HL-60/S4 treated with phorbol 12-myristate 13-acetate at 8.2 ng/mL for 4 days and 3 days (cell line): ENCODE measurements around the gene ZNF460.
"Not testable (repeated sequence)": the region's sequence is repeated elsewhere in the genome, so short reads cannot be mapped to it uniquely, and the experiment has no call there.

Experiments
- in situ Hi-C: fragments of 300-500 bp; cut with MboI; formaldehyde crosslinking; loops from 2 replicates; pipeline ENCODE4 v1.15.0; 2022; ENCODE audit warnings: low sequenced_read_pairs

The ZNF460 gene

DNA sequence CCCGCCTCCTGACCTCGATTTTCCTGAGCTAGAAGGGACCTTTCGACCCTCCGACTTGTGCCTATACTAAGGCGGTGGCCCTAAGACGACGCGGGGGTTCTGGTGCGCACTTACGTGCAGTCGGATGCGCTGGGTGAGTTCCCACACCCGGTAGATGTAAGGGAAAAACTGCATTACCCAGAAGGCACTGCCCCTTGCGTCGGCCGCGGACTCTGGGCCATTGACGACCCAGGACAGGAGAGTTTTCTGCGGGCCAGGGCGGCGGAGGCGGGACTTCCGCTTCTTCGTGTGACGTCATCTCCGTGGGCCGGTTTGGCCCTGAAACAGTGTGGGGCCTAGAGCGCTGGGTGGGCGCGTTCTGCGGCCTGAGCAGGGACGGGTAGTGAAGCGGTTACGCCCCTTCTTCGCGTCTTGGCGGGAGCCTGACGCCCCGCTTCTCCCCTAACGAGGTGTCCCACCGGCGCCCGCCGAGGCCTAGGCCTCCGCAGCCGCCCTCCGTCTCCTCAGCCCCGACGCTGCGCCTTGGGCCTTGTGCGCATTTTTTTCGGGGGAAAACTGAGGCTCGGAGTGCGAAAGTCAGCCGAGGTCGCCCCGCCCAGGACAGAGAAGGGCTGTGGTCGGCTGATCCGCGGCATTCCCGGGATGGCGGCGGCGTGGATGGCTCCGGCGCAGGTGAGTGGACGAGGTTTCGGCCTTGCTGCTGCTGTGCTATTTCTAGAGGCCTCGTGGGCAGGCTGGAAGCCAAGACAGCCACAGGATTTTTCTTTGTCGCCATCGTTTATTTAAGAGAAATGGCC is at the start of gene ZNF460:
Gene ZNF460 (plus strand): TSS at position 321 of the 797 bp plus-strand sequence. CDS start 322 bp downstream, at position 643.
- in situ Hi-C loops = no loop called here

DNA sequence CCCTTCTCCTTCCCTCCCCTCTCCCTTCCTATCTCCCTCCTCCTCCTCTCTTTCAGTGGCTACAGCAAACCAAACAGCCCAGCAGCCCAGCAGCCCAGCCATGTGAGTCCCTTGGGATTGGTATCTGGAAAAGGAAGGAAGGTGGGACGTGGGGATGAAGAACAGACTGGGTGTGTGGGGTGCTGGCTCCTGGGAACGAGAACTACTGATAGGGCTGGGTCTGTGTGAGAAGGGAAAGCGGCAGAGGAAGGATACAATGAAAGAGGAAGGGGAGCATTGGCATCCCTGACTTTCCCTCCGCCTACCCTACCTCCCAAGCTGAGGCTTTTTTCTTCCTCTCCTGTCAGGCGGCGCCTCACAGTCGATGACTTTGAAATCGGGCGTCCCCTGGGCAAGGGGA is 48.6 kb upstream of the ZNF460 start:
- in situ Hi-C loops = no loop called here

DNA sequence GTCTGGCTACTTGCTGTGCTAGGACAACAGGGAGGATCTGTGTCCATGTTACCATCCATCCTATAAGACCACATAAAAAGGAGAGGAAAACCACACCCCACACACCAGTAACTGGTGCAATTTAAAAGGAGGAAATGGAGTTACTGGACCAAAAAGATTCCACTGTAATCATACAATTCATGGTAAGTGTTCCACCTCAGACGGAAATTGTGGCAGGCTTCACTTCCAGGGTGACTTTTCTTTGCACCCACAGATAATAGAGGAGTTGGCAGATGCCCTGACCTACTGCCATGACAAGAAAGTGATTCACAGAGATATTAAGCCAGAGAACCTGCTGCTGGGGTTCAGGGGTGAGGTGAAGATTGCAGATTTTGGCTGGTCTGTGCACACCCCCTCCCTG is 47.1 kb upstream of the ZNF460 start:
- in situ Hi-C loops = no loop called here

DNA sequence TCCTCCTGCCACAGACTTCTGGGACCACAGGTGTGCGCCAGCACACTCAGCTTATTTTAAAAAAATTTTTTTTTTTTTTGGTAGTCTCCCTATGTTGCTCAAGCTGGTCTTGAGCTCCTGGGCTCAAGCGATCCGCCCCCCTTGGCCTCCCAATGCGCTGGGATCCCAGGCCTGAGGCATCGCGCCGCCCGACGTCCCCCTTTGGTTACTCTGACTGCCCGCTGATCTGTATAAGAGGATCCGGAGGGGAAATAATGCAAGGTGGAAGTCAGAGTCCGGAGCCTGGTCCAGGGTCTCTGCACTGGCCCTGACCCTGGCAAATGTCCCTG is 40.3 kb upstream of the ZNF460 start:
- in situ Hi-C loops = no loop called here

DNA sequence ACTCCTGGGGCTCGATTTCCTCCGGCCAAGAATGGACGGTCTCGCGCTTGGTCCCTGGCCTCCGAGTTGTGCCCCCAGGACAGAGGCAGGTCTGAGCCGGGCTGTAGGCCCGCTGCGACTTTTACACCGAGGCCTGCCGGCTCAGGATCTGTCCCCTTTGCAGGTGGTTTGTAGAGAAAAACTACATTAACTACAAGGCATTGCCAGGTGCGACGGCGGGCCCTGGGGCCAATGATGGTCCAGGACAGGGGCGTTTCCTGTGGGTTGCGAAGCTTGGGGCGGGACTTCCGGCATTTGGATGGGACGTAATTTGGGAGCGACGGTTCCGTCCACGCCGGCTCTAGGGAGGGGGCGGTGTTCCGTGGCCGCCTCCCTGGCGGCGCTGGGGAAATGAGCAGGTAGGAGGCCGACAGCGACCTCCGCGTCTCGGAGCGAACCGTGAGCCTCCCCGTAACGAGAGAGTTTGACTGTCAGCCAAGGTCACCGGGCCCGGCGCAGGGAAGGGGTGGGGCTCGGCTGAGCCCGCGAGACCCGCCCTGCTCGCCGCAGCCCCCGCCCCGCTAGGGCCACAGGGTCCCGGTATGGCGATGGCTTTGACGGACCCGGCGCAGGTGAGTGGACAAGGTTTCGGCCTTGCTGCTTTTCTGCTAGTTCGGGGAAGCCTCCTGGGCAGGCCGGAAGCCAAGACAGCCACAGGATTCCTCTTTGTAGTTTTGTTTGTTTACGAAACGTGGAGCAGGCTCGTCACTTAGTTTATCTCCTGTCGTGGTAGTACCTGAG is 39.8 kb upstream of the ZNF460 start, which contains the start of gene ZNF805:
Gene ZNF805 (plus strand): TSS at position 322 of the 780 bp plus-strand sequence. CDS start 260 bp downstream, at position 582.
- in situ Hi-C loops = no loop called here

DNA sequence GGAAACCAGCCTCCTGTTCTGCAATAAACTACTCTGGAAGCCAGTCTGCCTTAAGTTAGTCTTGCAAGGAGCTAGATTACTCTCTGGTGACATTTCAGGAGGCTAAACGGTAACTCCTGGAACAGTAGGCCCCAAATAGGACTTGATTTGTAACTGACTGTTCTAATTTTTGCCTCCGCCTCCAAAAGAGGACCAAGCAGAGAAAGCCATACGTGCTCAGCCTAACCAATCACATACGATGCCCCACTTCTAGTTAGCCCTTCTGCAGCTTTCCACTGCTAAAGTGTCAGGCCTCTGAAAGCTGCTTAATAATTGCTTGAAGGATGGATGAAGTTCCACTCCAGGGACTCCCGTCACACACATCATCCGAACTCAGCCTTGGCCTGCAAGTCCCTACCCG is 39.1 kb upstream of the ZNF460 start:
- in situ Hi-C loops = no loop called here

DNA sequence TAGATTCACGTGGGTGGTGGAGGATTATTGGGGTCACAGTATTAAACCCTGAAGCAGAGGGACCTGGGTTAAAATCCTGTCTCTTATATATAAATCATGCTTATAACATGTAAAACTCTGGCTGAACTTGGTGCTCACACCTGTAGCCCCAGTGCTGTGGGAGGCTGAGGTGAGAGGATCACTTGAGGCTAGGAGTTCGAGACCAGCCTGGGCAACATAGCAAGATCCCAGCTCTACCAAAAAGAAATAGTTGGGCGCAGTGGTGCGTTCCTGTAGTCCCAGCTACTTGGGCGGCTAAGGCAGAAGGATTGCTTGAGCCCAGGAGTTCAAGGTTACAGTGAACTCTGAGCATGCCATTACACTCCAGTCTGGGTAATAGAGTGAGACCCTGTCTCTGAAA is 37.5 kb upstream of the ZNF460 start:
- in situ Hi-C loops = no loop called here

DNA sequence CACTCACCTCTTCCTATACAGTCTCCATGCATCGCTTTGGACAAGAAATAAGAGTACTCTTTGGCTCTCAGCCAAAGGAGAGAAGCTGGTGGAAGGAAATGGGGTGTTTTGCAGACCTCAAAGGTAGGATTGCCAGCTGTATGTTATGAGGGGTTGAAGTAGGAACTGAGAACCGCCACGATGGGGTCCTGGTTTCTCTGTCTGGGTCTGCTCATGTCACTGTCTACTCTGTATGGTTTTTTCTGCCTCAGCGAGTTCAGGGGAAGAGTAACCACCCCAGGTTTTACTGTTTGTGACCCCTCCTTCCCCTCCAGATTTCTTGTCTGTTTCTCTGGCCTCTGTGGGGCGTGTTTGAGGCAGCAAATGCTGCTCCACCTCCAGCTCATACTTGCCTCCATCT is 35.8 kb upstream of the ZNF460 start:
- in situ Hi-C loops = no loop called here

DNA sequence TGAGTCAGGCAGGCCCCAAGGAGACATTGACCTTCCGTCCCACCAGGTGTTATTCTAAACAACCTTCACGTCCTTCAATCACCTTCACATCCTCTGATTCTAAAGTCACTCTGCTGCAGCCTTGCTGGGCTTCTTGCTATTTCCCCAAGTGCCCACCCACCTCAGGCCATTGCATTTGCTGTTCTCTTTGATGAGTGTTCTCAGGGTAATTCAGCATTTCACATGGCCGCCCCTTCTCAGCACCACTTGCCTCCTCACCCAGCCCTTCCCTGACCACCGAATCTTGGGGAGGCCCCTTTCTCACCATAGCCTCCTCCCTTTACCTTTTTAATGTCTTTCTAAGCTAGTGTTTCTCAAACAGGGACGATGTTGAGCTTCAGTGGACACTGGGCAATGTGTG is 35.2 kb upstream of the ZNF460 start:
- in situ Hi-C loops = no loop called here

DNA sequence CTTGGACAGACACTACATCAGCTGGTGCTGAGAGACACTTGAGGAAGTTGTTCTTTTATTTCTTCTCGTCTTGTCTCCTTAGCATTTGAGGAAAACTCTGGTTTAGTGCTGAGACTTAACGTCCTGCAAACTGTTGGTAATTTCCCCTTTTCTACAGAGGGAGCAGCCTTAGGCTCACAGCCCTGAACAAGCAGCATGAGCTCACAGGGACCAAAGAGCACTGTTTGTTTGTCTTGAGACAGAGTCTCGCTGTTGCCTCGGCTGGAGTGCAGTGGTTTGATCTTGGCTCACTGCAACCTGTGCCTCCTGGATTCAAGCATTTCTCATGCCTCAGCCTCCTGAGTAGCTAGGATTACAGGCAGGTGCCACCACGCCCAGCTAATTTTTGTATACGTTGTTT is 34.3 kb upstream of the ZNF460 start:
- in situ Hi-C loops = no loop called here

DNA sequence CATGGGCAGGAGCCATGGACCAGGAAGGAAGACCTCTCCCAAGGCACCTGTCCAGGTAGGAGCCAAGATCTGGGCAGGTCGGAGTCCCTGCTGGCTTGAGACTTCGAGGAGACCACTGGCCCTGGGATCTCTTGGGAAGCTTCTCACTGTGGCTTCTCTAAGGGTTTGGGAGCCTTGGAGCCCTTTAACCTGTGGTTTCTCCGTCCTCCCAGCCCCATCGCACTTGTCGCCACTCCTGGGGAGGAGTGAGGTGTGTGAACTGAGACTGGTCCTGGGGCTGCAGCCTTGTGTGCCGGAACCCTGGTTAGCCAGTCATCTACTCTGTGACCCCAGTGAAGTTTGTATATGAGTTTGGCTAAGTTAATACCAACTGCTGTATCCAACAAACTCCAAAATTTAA is 31.6 kb upstream of the ZNF460 start:
- in situ Hi-C loops = no loop called here

DNA sequence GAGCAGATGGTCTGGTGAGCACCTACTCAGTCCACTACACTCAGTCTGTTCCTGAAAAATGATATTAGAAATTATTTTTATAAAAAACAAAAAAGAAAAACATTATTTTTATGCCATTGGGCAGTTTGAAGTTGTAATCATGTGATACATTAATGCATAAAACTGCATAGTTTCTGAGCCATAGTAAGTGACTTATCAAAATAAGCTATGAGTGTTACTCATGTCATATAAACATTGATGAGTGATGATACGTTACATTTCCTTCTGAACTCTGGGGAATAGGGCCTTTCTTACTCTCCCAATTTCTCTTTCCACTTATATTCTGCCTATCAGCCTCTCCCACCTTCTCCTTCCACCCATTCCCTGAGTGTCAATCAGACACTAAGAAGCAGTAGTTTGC is 31.0 kb upstream of the ZNF460 start:
- in situ Hi-C loops = no loop called here

DNA sequence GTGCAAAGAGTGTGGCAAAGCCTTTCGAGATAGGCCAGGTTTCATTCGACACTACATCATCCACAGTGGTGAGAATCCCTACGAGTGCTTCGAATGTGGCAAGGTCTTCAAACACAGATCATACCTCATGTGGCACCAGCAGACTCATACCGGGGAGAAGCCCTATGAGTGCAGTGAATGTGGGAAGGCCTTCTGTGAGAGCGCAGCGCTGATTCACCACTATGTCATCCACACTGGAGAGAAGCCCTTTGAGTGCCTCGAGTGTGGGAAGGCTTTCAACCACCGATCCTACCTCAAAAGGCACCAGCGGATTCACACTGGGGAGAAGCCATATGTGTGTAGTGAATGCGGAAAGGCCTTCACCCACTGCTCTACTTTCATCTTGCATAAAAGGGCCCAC is 26.5 kb upstream of the ZNF460 start:
- in situ Hi-C loops = not testable (repeated sequence)

DNA sequence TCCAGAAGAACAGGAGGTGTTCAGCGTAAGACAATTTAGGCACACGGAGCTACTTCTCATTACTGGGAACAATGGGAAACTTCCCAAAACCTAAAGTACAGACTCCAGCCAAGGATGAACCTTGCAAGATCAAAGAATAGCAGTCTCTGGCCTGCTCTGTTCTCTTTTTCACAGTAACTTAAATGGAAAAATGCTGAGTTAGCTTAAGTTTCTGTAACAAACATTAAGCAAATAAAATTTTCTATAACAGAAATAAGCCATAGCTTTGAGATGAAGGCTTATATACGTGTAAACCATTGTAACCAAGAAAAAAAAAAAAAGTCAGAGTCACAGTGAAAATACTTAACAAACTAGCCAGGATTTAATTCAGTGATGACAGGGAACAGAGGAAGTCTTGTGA is 18.2 kb upstream of the ZNF460 start:
- in situ Hi-C loops = no loop called here

DNA sequence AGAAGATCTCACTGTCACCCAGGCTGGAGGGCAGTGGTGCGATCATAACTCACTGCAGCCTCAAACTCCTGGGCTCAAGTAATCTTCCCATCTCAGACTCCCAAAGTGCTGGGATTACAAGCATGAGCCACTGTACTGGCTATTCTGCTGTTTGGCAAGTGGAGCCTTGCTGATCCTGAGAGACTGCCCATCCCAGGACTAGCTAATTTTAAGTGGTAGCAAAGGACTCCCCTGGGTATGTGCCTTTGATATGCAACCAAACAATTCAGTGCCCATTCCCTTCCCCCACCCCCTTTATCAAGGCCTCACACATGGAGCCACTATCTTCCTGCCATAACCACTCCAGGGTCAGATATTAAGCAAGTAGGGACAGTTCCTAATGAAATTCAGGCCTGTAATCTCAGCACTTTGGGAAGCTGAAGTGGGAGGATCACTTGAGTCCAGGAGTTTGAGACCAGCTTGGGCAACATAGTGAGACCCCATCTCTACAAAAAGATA is 17.0 kb upstream of the ZNF460 start:
- in situ Hi-C loops = no loop called here

DNA sequence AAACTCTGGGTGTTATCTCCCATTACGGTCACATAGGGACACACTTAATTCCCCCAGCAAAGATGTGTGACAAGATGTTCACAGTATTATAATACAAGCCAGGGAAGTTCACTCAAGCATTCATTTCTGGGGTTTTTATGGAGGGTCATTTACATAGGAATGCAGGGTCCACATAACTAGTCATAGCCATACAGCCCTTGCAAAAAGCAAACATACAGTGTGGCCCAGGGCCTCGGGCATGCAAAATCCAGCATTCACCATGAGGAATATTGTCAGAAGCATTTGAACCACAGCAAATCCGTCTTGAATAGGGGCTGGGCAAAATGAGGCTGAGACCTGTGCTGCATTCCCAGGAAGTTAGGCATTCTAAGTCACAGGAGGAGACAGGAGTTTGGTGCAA is 13.0 kb upstream of the ZNF460 start:
- in situ Hi-C loops = no loop called here

DNA sequence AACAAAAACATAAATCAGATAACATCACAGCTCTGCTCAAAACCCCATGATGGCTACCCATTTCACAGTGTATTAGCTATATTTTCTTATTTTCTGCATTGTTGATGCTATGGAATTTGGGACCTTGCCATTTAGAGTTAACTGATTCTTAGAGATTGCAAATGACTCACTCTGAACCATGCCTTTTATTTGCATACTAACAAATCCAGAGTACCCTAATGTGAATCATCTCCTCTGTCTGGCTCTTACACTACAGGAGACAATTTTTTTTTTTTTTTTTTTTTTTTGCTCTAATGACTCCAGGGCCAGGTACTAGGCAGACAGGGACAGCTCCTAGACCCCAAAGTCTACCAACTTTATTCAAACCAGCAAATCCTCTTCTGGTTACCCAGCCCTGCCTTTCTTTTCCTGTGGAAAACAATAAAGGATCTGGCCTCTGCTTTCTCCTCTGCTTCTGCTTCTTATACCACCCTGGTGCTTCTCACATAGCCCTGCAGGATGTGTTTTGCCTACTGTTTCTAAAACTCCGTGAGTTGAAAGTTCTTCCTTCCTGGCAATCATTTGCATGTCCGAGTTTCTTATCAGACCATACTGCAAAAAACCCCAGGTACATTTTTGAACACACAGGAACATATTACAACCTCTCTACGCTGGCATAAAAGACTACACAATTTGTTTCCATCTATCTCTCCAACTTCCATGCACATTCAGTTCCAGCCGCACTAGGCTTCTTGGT is 10.6 kb upstream of the ZNF460 start:
- in situ Hi-C loops = no loop called here

DNA sequence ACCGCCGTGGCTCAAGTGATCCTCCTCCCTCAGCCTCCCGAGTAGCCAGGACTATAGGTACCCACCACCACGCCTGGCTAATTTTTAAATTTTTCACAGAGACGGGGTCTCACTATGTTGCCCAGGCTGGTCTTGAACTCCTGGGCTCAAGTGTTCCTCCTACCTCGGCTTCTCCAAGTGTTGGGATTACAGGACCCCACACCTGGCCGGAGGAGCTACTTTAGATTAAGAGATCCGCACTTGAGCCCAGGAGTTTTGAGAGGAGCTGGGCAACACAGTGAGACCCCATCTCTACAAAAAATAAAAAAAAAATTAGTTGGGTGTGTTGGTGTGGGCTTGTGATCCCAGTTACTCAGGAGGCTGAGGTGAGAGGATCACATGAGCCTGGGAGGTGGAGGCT is 9.0 kb upstream of the ZNF460 start:
- in situ Hi-C loops = no loop called here

DNA sequence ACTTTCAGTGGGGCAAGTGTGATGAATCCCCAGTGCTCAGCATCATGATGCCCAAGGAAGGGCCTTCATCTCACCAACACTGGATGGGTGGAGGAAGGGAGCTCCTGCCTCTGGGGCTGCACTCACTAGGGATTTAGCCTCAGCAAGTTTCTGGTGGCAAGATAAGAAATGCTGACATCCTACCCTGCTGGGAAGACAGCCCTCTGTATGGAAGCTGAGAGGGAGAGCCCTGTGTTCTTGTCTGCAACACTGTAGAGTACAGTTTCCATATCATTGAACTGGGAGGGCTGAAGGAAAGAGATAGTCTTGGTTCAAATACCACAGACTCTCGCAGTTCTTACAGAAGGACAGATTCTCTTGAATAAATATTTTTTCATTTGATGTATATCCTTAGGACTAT is 7.3 kb upstream of the ZNF460 start:
- in situ Hi-C loops = no loop called here

DNA sequence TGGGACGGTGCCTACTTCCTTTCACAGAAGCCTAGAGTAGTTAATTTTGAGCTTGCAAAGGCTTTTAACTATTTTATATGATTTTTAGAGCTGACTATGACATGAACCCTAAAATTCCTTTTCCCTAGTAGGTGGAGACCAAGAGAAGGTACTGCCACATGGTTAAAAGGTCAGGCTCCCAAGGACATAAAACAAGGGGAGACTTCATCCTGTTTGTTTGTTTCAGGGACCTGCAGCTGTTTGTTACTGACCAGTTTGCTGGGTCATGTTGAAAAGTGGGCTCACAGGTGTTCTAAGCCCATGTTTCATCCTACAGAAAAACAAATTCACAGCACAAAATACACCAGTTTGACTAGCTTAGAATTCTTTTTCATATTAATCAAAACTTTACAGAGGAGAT is 3.9 kb upstream of the ZNF460 start:
- in situ Hi-C loops = no loop called here

DNA sequence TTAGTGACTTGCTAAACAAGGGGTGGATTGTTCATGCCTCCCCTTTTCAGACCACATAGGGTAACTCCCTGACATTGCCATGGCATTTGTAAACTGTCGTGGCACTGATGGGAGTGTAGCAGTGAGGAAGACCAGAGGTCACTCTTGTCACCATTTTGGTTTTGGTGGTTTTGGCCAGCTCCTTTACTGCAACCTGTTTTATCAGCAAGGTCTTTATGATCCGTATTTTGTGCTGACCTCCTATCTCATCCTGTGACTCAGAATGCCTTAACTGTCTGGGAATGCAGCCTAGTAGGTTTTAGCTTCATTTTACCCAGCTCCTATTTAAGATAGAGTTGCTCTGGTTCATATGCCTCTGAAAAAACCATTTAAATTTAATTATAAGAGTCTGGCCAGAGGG is 1.8 kb upstream of the ZNF460 start:
- in situ Hi-C loops = not testable (repeated sequence)
